Measurements from ENCODE around the gene AAMP. TPM values are rescaled to one million over a fixed set of nuclear protein-coding genes. Genes with fewer than 3 reads are reported as not detected.
A peak's percentile ranks its signal among the peaks of the same experiment; 100 is the strongest.

The AAMP gene
- total RNA-seq, 2 experiments from 2014 or later: 58.7 to 59.4 TPM

Small RNA genes within 50 kb of the gene (microRNA-seq; reads per million reads assigned to microRNA genes)
- 6.0 reads per million, percentile 7 among the genes with 10 or more reads in this experiment for gene MIR6513 (ENCODE audit: borderline microRNAs expressed, borderline replicate concordance)

Other genes with a start within 250 kb of the AAMP start
- 1 to 10 TPM; 1.2 to 1.8 TPM for gene RUFY4, start 200.9 kb downstream of the AAMP start, total RNA-seq
- gene CXCR2, start 144.1 kb downstream of the AAMP start, total RNA-seq: under 1 TPM; 0.17 to 0.21 TPM
- gene CXCR1, start 103.2 kb downstream of the AAMP start, total RNA-seq: not detected
- 100 to 1,000 TPM; 461 to 475 TPM for gene ARPC2, start 52.9 kb downstream of the AAMP start, total RNA-seq
- gene GPBAR1, start 9.1 kb downstream of the AAMP start, total RNA-seq: under 1 TPM in 1 of 2 experiments, not detected in 1; 0.10 TPM
- gene PNKD, start 382 bp upstream of the AAMP start, total RNA-seq: 10 to 100 TPM; 20.4 to 21.4 TPM
- 10 to 100 TPM; 43.1 to 43.4 TPM for gene TMBIM1, start 22.4 kb upstream of the AAMP start, total RNA-seq
- not detected for gene CATIP, start 86.7 kb upstream of the AAMP start, total RNA-seq
- gene SLC11A1, start 112.1 kb upstream of the AAMP start, total RNA-seq: not detected
- 10 to 100 TPM; 26.1 to 26.2 TPM for gene CTDSP1, start 129.7 kb upstream of the AAMP start, total RNA-seq
- not detected for gene VIL1, start 149.0 kb upstream of the AAMP start, total RNA-seq

Data from activated naive CD4-positive, alpha-beta T cell treated with anti-CD3 and anti-CD28 coated beads for 36 hours (primary cell).